SK-N-SH (cell line): ENCODE results near the gene LAPTM5. TPM values are rescaled to one million over a fixed set of nuclear protein-coding genes. Genes with fewer than 3 reads are reported as not detected.

Experiments
- CTCF ChIA-PET: fragments of 300-600, 350-600 bp; formaldehyde crosslinking; extraction: SDS; loops from one replicate; lab custom pipeline; 2021; lab: Yijun Ruan, JAX
- POLR2A ChIA-PET: fragments of 350-600 bp; sonication (Branson Sonifier 250); formaldehyde crosslinking; extraction: SDS; loops from one replicate; lab custom pipeline; 2020; ENCODE audit warnings: antibody characterized with exemption, inconsistent platforms; lab: Yijun Ruan, JAX
- DNase-seq: peaks from one replicate; pipeline ENCODE4 v3.0.0; 2012
- H2AFZ ChIP-seq: fragments of 200-600 bp; sonication (generic); 2 replicates; pipeline ENCODE4 v1.8.1; 2016; ENCODE audit warnings: antibody characterized with exemption, mild to moderate bottlenecking, low read depth
- H3F3A ChIP-seq: fragments of 200-600 bp; sonication (generic); replicated peaks from 2 replicates; pipeline ENCODE3; 2016; ENCODE audit warnings: antibody characterized with exemption, mild to moderate bottlenecking; ENCODE audit not compliant: insufficient read depth
- H3K27ac ChIP-seq, 2 experiments: fragments of 200-500 bp in 1 of 2; fragments of 200-600 bp in 1 of 2; sonication (Bioruptor generic) in 1 of 2; sonication (generic), shearing (Covaris generic) in 1 of 2; 2 replicates each; pipeline versions ENCODE4 v1.5.1 to v1.6.1; 2014 to 2016; ENCODE audit warnings: low read depth in 2 of 2, inconsistent platforms in 1 of 2, low read length in 1 of 2, mild to moderate bottlenecking in 1 of 2, mixed read lengths in 1 of 2
- H3K27me3 ChIP-seq: fragments of 200-600 bp; sonication (generic), shearing (Covaris generic); 2 replicates; pipeline ENCODE4 v1.6.1; 2016; ENCODE audit warnings: mixed run types; ENCODE audit not compliant: insufficient read depth
- H3K36me3 ChIP-seq, 2 experiments: fragments of 200-500 bp in 1 of 2; fragments of 200-600 bp in 1 of 2; sonication (Bioruptor generic) in 1 of 2; sonication (generic) in 1 of 2; replicated peaks in 1 of 2; 2 replicates each; pipeline versions ENCODE3 to v1.5.1; 2014 to 2016; ENCODE audit warnings: low read length in 1 of 2, mild to moderate bottlenecking in 1 of 2; ENCODE audit not compliant: insufficient read depth in 2 of 2, control insufficient read depth in 1 of 2
- H3K4me1 ChIP-seq, 2 experiments: fragments of 200-500 bp in 1 of 2; fragments of 200-600 bp in 1 of 2; sonication (Bioruptor generic) in 1 of 2; sonication (generic), shearing (Covaris generic) in 1 of 2; 2 replicates each; pipeline versions ENCODE4 v1.5.1 to v1.6.1; 2014 to 2016; ENCODE audit warnings: low read depth in 1 of 2, low read length in 1 of 2, mixed run types in 1 of 2; ENCODE audit not compliant: insufficient read depth in 2 of 2, control insufficient read depth in 1 of 2
- H3K4me2 ChIP-seq: fragments of 200-600 bp; sonication (generic), shearing (Covaris generic); 2 replicates; pipeline ENCODE4 v1.6.1; 2017; ENCODE audit warnings: mixed run types
- H3K4me3 ChIP-seq, 2 experiments: fragments of 200-500 bp in 1 of 2; fragments of 200-600 bp in 1 of 2; sonication (Bioruptor generic) in 1 of 2; sonication (generic), shearing (Covaris generic) in 1 of 2; 2 replicates each; pipeline versions ENCODE4 v1.5.1 to v1.8.1; 2014 to 2016; ENCODE audit warnings: low read depth in 2 of 2, inconsistent platforms in 1 of 2, low read length in 1 of 2, mild to moderate bottlenecking in 1 of 2, mixed read lengths in 1 of 2, moderate library complexity in 1 of 2
- H3K79me2 ChIP-seq: fragments of 200-600 bp; sonication (generic); 2 replicates; pipeline ENCODE4 v1.8.1; 2017; ENCODE audit warnings: mild to moderate bottlenecking; ENCODE audit not compliant: insufficient read depth
- H3K9ac ChIP-seq: fragments of 200-600 bp; sonication (generic); 2 replicates; pipeline ENCODE4 v1.6.1; 2017; ENCODE audit warnings: mixed run types
- H3K9me2 ChIP-seq: fragments of 200-600 bp; sonication (generic); 2 replicates; pipeline ENCODE4 v1.6.1; 2017; ENCODE audit warnings: mixed run types
- H3K9me3 ChIP-seq: fragments of 200-600 bp; sonication (generic); 2 replicates; pipeline ENCODE4 v1.6.1; 2017; ENCODE audit warnings: mixed run types, mild to moderate bottlenecking, moderate library complexity
- H4K20me1 ChIP-seq: fragments of 200-600 bp; sonication (generic); 2 replicates; pipeline ENCODE4 v1.6.1; 2017; ENCODE audit warnings: mild to moderate bottlenecking, mixed run types; ENCODE audit not compliant: insufficient read depth
- CHD2 ChIP-seq: fragments of 150-350 bp; IDR thresholded peaks from 2 replicates; pipeline ENCODE4 v1.6.1; 2018; ENCODE audit warnings: low read length; ENCODE audit not compliant: partially characterized antibody
- ELF1 ChIP-seq: IDR thresholded peaks from 2 replicates; pipeline ENCODE4 v1.4.0; 2012
- EP300 ChIP-seq, 2 experiments: IDR thresholded peaks; 2 replicates each; pipeline versions ENCODE4 v1.4.0 to v1.6.1; 2012; ENCODE audit warnings: borderline replicate concordance in 1 of 2, low read depth in 1 of 2, low read length in 1 of 2
- FOXM1 ChIP-seq: IDR thresholded peaks from 2 replicates; pipeline ENCODE4 v1.4.0; 2012; ENCODE audit warnings: low read depth, mild to moderate bottlenecking
- GABPA ChIP-seq: IDR thresholded peaks from 2 replicates; pipeline ENCODE4 v1.4.0; 2012; ENCODE audit warnings: low read depth, mild to moderate bottlenecking
- JUND ChIP-seq: IDR thresholded peaks from 2 replicates; pipeline ENCODE4 v1.4.0; 2012
- MXI1 ChIP-seq: IDR thresholded peaks from 2 replicates; pipeline ENCODE4 v1.6.1; 2012; ENCODE audit warnings: mild to moderate bottlenecking, low read depth, low read length, improper control_type of control experiment
- SIN3A ChIP-seq: IDR thresholded peaks from 2 replicates; pipeline ENCODE4 v1.6.1; 2012; ENCODE audit warnings: low read depth, mild to moderate bottlenecking, low read length, moderate library complexity, borderline replicate concordance
- SMC3 ChIP-seq: IDR thresholded peaks from 2 replicates; pipeline ENCODE4 v1.6.1; 2012; ENCODE audit warnings: low read depth, low read length, improper control_type of control experiment
- TAF1 ChIP-seq: IDR thresholded peaks from 2 replicates; pipeline ENCODE4 v1.6.1; 2012; ENCODE audit warnings: low read depth, mild to moderate bottlenecking, low read length, moderate library complexity, borderline replicate concordance
- TCF12 ChIP-seq: IDR thresholded peaks from 2 replicates; pipeline ENCODE4 v1.4.0; 2012
- TEAD4 ChIP-seq: IDR thresholded peaks from 2 replicates; pipeline ENCODE4 v1.4.0; 2012; ENCODE audit warnings: mild to moderate bottlenecking, borderline replicate concordance; ENCODE audit not compliant: insufficient read depth
- YY1 ChIP-seq: IDR thresholded peaks from 2 replicates; pipeline ENCODE4 v1.4.0; 2012; ENCODE audit warnings: low read depth, mild to moderate bottlenecking
- WGBS: methylation state at CpG from one replicate; pipeline ENCODE4 v1.1.6; 2017; ENCODE audit warnings: low lambda C conversion rate; 5-methylcytosine and 5-hydroxymethylcytosine counted together
- polyA plus RNA-seq, 3 experiments: library from polyadenylated mRNA; depleted of rRNA; stranded (reverse); fragments of >200 nt; gene quantifications; 2 replicates each; pipeline ENCODE4 v1.2.3, GENCODE V29; 2012
- TF ChIP-seq, protein P1 (sequence below): fragments of 150-350 bp; IDR thresholded peaks from 2 replicates; pipeline ENCODE4 v1.6.1; 2016; ENCODE audit warnings: mild to moderate bottlenecking, low read depth, low read length
- TF ChIP-seq, protein P2 (sequence below): IDR thresholded peaks from 2 replicates; pipeline ENCODE4; 2012
- TF ChIP-seq, protein P3 (sequence below): IDR thresholded peaks from 2 replicates; pipeline ENCODE4 v1.4.0; 2012; ENCODE audit warnings: low read depth, borderline replicate concordance
- TF ChIP-seq, protein P4 (sequence below): fragments of 150-350 bp; IDR thresholded peaks from 2 replicates; pipeline ENCODE4 v1.6.1; 2017; ENCODE audit warnings: antibody characterized with exemption, low read length, low read depth, borderline replicate concordance
- TF ChIP-seq, protein P5 (sequence below): fragments of 200-600 bp; sonication (generic); IDR thresholded peaks from 2 replicates; pipeline ENCODE4 v1.6.1; 2017; ENCODE audit warnings: antibody characterized with exemption, mild to moderate bottlenecking, moderate library complexity
- TF ChIP-seq, protein P6 (sequence below): IDR thresholded peaks from 2 replicates; pipeline ENCODE4 v1.4.0; 2012; ENCODE audit warnings: low read depth

The LAPTM5 gene
- polyA plus RNA-seq, 1 of the 3 experiments (the other 2 are of a cell fraction): 1.1 TPM

DNA sequence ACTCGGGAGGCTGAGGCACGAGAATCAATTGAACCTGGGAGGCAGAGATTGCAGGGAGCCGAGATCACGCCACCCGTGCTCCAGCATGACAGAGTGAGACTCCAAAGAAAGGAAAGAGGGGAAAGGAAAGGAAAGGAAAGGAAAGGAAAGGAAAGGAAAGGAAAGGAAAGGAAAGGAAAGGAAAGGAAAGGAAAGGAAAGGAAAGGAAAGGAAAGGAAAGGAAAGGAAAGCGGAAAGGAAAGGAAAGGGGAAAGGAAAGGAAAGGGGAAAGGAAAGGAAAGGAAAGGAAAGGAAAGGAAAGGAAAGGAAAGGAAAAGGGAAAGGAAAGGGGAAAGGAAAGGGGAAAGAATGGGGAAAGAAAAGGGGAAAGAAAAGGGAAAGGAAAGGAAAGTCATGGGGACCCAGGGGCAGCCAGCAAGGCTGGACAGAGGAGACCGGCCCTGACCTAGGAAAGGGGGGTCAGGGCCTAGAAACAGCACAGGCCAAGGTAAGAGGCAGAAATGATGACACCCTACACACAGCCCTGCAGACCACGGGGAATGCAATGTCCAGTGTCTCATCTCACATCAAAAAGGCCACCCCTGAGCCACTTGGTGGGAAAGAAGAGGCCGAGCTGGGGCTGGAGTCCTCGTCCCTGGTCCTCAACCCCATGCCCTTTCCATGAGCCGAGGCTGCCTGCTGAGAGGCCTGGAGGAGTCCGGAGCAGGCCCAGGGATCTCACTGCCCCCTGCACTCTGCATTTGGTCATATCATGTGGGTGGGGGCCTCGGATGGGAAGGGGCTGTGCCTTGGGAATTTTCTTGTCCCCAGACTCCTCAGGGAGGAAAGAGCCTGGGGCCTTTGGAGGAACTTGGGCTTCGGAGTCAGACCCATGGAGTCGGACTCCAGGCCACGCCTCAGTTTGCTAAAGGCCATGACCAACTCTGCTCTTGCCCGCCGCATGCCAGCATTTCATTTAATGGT, 18.8 kb upstream of the LAPTM5 start:
- H3K9me3 ChIP-seq: no peaks in the 10 kb centered on the region
- no peak overlapping the region for H3K27ac ChIP-seq
- no peaks in the 10 kb centered on the region for H3K36me3 ChIP-seq
- no peak overlapping the region for H3K4me2 ChIP-seq
- no peaks in the 10 kb centered on the region for H3K27me3 ChIP-seq
- WGBS: 88% methylated on average over 14 of the region's 18 CpGs
- H3F3A ChIP-seq: no peaks in the 10 kb centered on the region
- no peak overlapping the region for H3K9ac ChIP-seq
- no peaks in the 10 kb centered on the region for H3K79me2 ChIP-seq
- ChIA-PET POLR2A (no interaction called here), CTCF (interaction anchor here (1.0 to 10.9 kb wide), 4 partner anchors 25 to 153 kb away, joined by 3 to 377 read pairs (median 37); partner anchors contain the start of gene MATN1)
- no peak overlapping the region for H2AFZ ChIP-seq
- no peaks in the 10 kb centered on the region for H4K20me1 ChIP-seq
- no peak overlapping the region for H3K4me3 ChIP-seq
- no peaks in the 10 kb centered on the region for H3K9me2 ChIP-seq
- no peak for DNase-seq
- H3K4me1 ChIP-seq: peaks cover 0 to 18% of the 10 kb centered on the region in 2 experiments; a peak in 1 of 4 replicates
- no peak for TF ChIP-seq GABPA

DNA sequence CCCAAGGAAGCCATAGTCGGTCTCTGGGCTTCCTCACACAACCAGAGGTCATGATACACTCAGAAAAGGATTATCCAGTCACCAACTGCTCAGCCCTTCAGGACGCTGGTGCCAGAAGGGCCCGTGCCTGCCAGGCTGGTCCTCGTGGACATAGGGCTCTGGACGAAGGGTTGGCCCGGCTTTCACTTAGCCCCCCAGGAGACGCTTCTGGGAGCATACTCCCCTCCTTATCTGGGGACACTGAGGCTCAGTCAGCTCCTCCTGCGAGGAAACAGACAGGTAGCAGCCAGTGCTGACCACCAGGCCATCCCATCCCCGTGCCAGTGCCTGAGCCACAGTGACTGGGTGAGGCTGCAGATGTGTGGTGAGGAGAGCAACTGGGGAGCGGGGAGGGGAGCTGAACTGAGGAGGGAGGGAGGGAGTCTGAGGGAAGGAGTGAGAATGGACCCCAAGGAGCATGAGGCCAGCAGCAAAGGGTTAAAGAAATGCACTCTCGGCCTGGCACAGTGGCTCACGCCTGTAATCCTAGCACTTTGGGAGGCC, 17.9 kb upstream of the LAPTM5 start:
- Histone ChIP-seq H2AFZ (no peak overlapping the region), H3K4me1 (peaks cover 0 to 18% of the 10 kb centered on the region in 2 experiments; a peak in 1 of 4 replicates), H3K4me2 (no peak overlapping the region), H3K79me2 (no peaks in the 10 kb centered on the region), H3K4me3 (no peak overlapping the region), H3K9ac (no peak overlapping the region), H4K20me1 (no peaks in the 10 kb centered on the region), H3K27ac (no peak overlapping the region), H3K27me3 (no peaks in the 10 kb centered on the region), H3F3A (no peaks in the 10 kb centered on the region), H3K9me3 (no peaks in the 10 kb centered on the region), H3K9me2 (no peaks in the 10 kb centered on the region), H3K36me3 (no peaks in the 10 kb centered on the region)
- 85% methylated on average over 6 of the region's 12 CpGs for WGBS
- ChIA-PET POLR2A (no interaction called here), CTCF (interaction anchor here (1.0 to 1.1 kb wide), 2 partner anchors 12 to 154 kb away, joined by 3 read pairs; no protein-coding TSS in a partner anchor)
- no peak for DNase-seq
- TF ChIP-seq TEAD4 (no peak), YY1 (no peak), JUND (no peak), SIN3A (no peak), TCF12 (no peak), FOXM1 (no peak), ELF1 (no peak), EP300 (IDR thresholded peaks at IDR 0.05; ENCODE audit: borderline replicate concordance in 1 of 2, low read depth in 1 of 2, low read length in 1 of 2) (no peak), CHD2 (no peak), TAF1 (no peak), SMC3 (no peak), MXI1 (no peak)
- TF ChIP-seq, protein P1, sequence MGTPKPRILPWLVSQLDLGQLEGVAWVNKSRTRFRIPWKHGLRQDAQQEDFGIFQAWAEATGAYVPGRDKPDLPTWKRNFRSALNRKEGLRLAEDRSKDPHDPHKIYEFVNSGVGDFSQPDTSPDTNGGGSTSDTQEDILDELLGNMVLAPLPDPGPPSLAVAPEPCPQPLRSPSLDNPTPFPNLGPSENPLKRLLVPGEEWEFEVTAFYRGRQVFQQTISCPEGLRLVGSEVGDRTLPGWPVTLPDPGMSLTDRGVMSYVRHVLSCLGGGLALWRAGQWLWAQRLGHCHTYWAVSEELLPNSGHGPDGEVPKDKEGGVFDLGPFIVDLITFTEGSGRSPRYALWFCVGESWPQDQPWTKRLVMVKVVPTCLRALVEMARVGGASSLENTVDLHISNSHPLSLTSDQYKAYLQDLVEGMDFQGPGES: no peak
- TF ChIP-seq, protein P2, sequence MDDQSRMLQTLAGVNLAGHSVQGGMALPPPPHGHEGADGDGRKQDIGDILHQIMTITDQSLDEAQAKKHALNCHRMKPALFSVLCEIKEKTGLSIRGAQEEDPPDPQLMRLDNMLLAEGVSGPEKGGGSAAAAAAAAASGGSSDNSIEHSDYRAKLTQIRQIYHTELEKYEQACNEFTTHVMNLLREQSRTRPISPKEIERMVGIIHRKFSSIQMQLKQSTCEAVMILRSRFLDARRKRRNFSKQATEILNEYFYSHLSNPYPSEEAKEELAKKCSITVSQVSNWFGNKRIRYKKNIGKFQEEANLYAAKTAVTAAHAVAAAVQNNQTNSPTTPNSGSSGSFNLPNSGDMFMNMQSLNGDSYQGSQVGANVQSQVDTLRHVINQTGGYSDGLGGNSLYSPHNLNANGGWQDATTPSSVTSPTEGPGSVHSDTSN: no peak
- TF ChIP-seq, protein P3, sequence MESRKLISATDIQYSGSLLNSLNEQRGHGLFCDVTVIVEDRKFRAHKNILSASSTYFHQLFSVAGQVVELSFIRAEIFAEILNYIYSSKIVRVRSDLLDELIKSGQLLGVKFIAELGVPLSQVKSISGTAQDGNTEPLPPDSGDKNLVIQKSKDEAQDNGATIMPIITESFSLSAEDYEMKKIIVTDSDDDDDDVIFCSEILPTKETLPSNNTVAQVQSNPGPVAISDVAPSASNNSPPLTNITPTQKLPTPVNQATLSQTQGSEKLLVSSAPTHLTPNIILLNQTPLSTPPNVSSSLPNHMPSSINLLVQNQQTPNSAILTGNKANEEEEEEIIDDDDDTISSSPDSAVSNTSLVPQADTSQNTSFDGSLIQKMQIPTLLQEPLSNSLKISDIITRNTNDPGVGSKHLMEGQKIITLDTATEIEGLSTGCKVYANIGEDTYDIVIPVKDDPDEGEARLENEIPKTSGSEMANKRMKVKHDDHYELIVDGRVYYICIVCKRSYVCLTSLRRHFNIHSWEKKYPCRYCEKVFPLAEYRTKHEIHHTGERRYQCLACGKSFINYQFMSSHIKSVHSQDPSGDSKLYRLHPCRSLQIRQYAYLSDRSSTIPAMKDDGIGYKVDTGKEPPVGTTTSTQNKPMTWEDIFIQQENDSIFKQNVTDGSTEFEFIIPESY: no peak
- TF ChIP-seq, protein P4, sequence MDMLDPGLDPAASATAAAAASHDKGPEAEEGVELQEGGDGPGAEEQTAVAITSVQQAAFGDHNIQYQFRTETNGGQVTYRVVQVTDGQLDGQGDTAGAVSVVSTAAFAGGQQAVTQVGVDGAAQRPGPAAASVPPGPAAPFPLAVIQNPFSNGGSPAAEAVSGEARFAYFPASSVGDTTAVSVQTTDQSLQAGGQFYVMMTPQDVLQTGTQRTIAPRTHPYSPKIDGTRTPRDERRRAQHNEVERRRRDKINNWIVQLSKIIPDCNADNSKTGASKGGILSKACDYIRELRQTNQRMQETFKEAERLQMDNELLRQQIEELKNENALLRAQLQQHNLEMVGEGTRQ: no peak
- TF ChIP-seq, protein P5, sequence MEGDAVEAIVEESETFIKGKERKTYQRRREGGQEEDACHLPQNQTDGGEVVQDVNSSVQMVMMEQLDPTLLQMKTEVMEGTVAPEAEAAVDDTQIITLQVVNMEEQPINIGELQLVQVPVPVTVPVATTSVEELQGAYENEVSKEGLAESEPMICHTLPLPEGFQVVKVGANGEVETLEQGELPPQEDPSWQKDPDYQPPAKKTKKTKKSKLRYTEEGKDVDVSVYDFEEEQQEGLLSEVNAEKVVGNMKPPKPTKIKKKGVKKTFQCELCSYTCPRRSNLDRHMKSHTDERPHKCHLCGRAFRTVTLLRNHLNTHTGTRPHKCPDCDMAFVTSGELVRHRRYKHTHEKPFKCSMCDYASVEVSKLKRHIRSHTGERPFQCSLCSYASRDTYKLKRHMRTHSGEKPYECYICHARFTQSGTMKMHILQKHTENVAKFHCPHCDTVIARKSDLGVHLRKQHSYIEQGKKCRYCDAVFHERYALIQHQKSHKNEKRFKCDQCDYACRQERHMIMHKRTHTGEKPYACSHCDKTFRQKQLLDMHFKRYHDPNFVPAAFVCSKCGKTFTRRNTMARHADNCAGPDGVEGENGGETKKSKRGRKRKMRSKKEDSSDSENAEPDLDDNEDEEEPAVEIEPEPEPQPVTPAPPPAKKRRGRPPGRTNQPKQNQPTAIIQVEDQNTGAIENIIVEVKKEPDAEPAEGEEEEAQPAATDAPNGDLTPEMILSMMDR: no peak
- TF ChIP-seq, protein P6, sequence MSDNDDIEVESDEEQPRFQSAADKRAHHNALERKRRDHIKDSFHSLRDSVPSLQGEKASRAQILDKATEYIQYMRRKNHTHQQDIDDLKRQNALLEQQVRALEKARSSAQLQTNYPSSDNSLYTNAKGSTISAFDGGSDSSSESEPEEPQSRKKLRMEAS: no peak
